ENCODE measurements around the gene ARHGEF40. TPM values are rescaled to one million over a fixed set of nuclear protein-coding genes. Genes with fewer than 3 reads are reported as not detected.

ARHGEF40 gene
- 41.9 TPM for polyA plus RNA-seq (2012; ENCODE audit: insufficient read depth, insufficient read length, low read depth)

- peaks cover 12% of the 10 kb centered on the region for H3K27me3 ChIP-seq
- H3K4me3 ChIP-seq (ENCODE audit: low read depth, low read length), result peak within 1 kb of the TSS; percentile 84
- TF ChIP-seq CTCF (IDR thresholded peaks at IDR 0.05; ENCODE audit: low read depth, low read length), result no peak
- no peaks in the 10 kb centered on the region for H3K9me3 ChIP-seq
- peaks cover 12% of the 10 kb centered on the region; the same call in 1 of the 2 replicates for H3K4me1 ChIP-seq
- peaks cover 2% of the 10 kb centered on the region for H3K36me3 ChIP-seq
- peak; percentile 70 for DNase-seq
Observed at GRCh38 chr14:21070083-21070609, at the start of gene ARHGEF40. TSS of gene ARHGEF40 (plus strand) at chr14:21070304. CDS start at chr14:21070397, 93 bp downstream.

- TF ChIP-seq CTCF (IDR thresholded peaks at IDR 0.05; ENCODE audit: low read depth, low read length), result no peak
- Histone ChIP-seq H3K4me3 (ENCODE audit: low read depth, low read length) (no peak overlapping the region), H3K36me3 (no peaks in the 10 kb centered on the region), H3K4me1 (no peaks in the 10 kb centered on the region), H3K27me3 (no peaks in the 10 kb centered on the region), H3K9me3 (no peaks in the 10 kb centered on the region)
- no peak for DNase-seq
Observed at GRCh38 chr14:21020977-21021545, 49.0 kb upstream of the ARHGEF40 start.

GRCh38 chr14:21022686-21023085 is 47.4 kb upstream of the ARHGEF40 start:
- no peaks in the 10 kb centered on the region for H3K4me1 ChIP-seq

GRCh38 chr14:21023174-21023573 is 46.9 kb upstream of the ARHGEF40 start:
- no peaks in the 10 kb centered on the region for H3K36me3 ChIP-seq
- DNase-seq, result no peak
- H3K27me3 ChIP-seq, result no peaks in the 10 kb centered on the region
- no peak overlapping the region for H3K4me3 ChIP-seq (ENCODE audit: low read depth, low read length)
- no peak for TF ChIP-seq CTCF (IDR thresholded peaks at IDR 0.05; ENCODE audit: low read depth, low read length)
- no peaks in the 10 kb centered on the region for H3K9me3 ChIP-seq
- no peaks in the 10 kb centered on the region for H3K4me1 ChIP-seq

More at GRCh38 chr14:21022686-21023085, 47.4 kb upstream of the ARHGEF40 start:
- no peak for TF ChIP-seq CTCF (IDR thresholded peaks at IDR 0.05; ENCODE audit: low read depth, low read length)
- Histone ChIP-seq H3K36me3 (no peaks in the 10 kb centered on the region), H3K9me3 (no peaks in the 10 kb centered on the region), H3K27me3 (no peaks in the 10 kb centered on the region), H3K4me3 (ENCODE audit: low read depth, low read length) (no peak overlapping the region)
- DNase-seq, result no peak

GRCh38 chr14:21023817-21024584 is 46.1 kb upstream of the ARHGEF40 start:
- Histone ChIP-seq H3K4me1 (no peaks in the 10 kb centered on the region), H3K9me3 (no peaks in the 10 kb centered on the region), H3K36me3 (no peaks in the 10 kb centered on the region), H3K27me3 (no peaks in the 10 kb centered on the region), H3K4me3 (ENCODE audit: low read depth, low read length) (peak overlapping the region; percentile 73)
- TF ChIP-seq CTCF (IDR thresholded peaks at IDR 0.05; ENCODE audit: low read depth, low read length), result no peak
- no peak for DNase-seq
